ENCODE results near the gene SRSF8. TPM values are rescaled to one million over a fixed set of nuclear protein-coding genes. Genes with fewer than 3 reads are reported as not detected.

SRSF8 gene
- total and polyA plus RNA-seq, 9 of the 15 experiments (the other 6 are each of a cell fraction or from before 2014, with no cell fraction given) = 18.0 to 53.4 (median 27.9) TPM

DNA sequence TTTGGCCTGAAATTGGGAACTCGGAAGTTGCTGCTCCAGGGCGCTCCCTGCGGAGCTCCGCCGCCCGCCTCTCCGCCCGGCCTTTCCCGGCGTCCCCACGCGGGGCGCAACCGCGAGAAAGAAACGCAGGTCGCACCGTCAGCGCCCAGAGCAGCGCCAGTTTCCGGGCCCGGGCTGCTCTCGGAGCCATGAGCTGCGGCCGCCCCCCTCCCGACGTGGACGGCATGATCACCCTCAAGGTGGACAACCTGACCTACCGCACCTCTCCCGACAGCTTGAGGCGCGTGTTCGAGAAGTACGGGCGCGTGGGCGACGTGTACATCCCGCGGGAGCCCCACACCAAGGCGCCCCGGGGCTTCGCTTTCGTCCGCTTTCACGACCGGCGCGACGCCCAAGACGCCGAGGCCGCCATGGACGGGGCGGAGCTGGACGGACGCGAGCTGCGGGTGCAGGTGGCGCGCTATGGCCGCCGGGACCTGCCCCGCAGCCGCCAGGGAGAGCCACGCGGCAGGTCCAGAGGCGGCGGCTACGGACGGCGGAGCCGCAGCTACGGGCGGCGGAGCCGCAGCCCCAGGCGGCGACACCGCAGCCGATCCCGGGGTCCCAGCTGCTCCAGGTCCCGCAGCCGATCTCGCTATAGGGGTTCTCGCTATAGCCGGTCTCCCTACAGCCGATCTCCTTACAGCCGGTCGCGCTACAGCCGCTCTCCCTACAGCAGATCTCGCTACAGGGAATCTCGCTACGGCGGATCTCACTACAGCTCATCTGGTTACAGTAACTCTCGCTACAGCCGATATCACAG, 521 bp downstream of the SRSF8 start (continued):
- TF ChIP-seq PRPF4 (IDR thresholded peaks at IDR 0.05; ENCODE audit: insufficient read depth, low read depth, low read length, poor library complexity, severe bottlenecking) (no peak), STAT6 (CRISPR knock-in tag; IDR thresholded peaks at IDR 0.05) (no peak), SNIP1 (IDR thresholded peaks at IDR 0.05; ENCODE audit: low read depth) (no peak), SOX6 (IDR thresholded peaks at IDR 0.05) (no peak), THAP12 (CRISPR knock-in tag; IDR thresholded peaks at IDR 0.05) (no peak), RBM17 (IDR thresholded peaks at IDR 0.05; ENCODE audit: borderline replicate concordance, low read depth, low read length) (no peak), NCOA4 (IDR thresholded peaks at IDR 0.05; ENCODE audit: partially characterized antibody) (no peak), MYBL2 (IDR thresholded peaks at IDR 0.05; ENCODE audit: low read depth) (no peak), MYBL2 (CRISPR knock-in tag; IDR thresholded peaks at IDR 0.05; ENCODE audit: borderline replicate concordance) (no peak), CHCHD3 (CRISPR knock-in tag; IDR thresholded peaks at IDR 0.05) (no peak), U2AF2 (optimal IDR thresholded peaks at IDR 0.05; ENCODE audit: low read depth, low read length) (no peak), THRA (IDR thresholded peaks at IDR 0.05) (no peak), C11orf30 (IDR thresholded peaks at IDR 0.05; ENCODE audit: low read depth) (0 out of 2 replicates have a peak, but pooled peaks have one; percentile 33), IFI16 (CRISPR knock-in tag; IDR thresholded peaks at IDR 0.05) (no peak), ZNF23 (CRISPR knock-in tag; IDR thresholded peaks at IDR 0.05) (no peak), ZBTB26 (CRISPR knock-in tag; IDR thresholded peaks at IDR 0.05) (no peak)
- TF ChIP-seq, protein P1, sequence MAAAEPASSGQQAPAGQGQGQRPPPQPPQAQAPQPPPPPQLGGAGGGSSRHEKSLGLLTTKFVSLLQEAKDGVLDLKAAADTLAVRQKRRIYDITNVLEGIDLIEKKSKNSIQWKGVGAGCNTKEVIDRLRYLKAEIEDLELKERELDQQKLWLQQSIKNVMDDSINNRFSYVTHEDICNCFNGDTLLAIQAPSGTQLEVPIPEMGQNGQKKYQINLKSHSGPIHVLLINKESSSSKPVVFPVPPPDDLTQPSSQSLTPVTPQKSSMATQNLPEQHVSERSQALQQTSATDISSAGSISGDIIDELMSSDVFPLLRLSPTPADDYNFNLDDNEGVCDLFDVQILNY (CRISPR knock-in tag; IDR thresholded peaks at IDR 0.05) = peak; percentile 47; the same call in 1 of the 2 replicates
- TF ChIP-seq, protein P2, sequence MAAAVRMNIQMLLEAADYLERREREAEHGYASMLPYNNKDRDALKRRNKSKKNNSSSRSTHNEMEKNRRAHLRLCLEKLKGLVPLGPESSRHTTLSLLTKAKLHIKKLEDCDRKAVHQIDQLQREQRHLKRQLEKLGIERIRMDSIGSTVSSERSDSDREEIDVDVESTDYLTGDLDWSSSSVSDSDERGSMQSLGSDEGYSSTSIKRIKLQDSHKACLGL (CRISPR knock-in tag; IDR thresholded peaks at IDR 0.05; ENCODE audit: borderline replicate concordance, poor library complexity, severe bottlenecking) = no peak
